H1 (cell line): ENCODE measurements around the gene TRIM9. TPM values are rescaled to one million over a fixed set of nuclear protein-coding genes. Genes with fewer than 3 reads are reported as not detected.

Experiments
- KDM5A ChIP-seq: fragments of 200-600 bp; IDR thresholded peaks from 2 replicates; pipeline ENCODE4 v1.7.1; 2012; ENCODE audit warnings: mild to moderate bottlenecking, low read length, inconsistent platforms, mixed read lengths
- polyA plus RNA-seq, 7 experiments: library from polyadenylated mRNA; depleted of rRNA in 3 of 7; stranded (reverse) in 5 of 7; unstranded in 2 of 7; fragments of >200 nt in 5 of 7; fragments of 200-250 nt in 2 of 7; gene quantifications; 1 replicate in 5 of 7; 2 replicates in 1 of 7; 4 replicates in 1 of 7; pipeline versions ENCODE4 v1.2.1 to v1.2.3, GENCODE V29; 2011 to 2013; ENCODE audit warnings: missing spikeins in 2 of 7, mixed read lengths in 2 of 7
- total RNA-seq: library from RNA; stranded (reverse); fragmentation: NEBNext Ultra II Directional; extraction: Animal tissue kit (Norgen Biotek cat#: 25700); gene quantifications from 2 replicates; pipeline ENCODE4 v1.2.1, GENCODE V29; 2021

The TRIM9 gene
- total and polyA plus RNA-seq, 2 of the 8 experiments (the other 6 are each of a cell fraction or from before 2014, with no cell fraction given), result 2.7 to 5.4 TPM

DNA sequence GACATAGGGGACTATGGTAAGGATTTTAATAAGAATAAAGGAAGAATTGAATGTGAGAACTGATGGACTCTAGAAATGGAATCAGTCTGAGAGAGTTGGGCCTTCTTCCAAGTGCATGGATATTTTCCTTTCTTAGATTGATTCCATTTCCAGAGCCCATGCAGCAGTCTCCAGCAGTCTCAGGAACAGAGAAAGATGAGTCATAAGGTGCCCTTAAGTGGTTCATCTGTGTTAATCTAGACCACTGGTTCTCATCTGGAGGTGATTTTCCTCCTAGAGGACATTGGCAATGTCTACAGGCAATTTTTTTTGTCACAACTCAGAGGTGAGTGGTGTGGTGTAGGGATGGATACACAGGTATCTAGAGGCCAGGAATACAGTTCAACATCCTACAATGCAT, 25.9 kb downstream of the TRIM9 start (continued):
- TF ChIP-seq KDM5A, result no peak
